ENCODE measurements around the gene BLMH. TPM values are rescaled to one million over a fixed set of nuclear protein-coding genes. Genes with fewer than 3 reads are reported as not detected.

BLMH gene
- total and polyA plus RNA-seq, 2 donors (not counting 1 experiment from before 2014, with no cell fraction given): 5.9 to 25.9 TPM

DNA sequence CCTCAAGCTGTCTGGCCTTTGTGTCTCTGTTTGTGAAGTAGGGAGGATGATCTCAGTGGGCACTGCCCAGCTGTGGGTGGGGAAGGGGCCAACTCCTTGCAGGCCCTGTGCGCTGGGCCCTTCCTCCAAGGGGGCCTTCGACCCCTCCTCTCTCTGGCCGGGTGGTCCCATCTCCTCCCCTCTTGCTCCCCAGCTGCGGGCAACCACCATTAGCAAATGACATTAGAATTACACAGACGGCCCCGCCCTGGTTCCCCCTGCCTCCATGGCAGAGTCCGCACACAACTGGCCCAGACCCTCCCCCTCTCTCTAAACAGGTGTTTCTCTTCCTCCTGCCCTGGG, 53.8 kb downstream of the BLMH start:
- H3K4me3 Mint-ChIP-seq: no peak overlapping the region
- Histone ChIP-seq H3K9me3 (ENCODE audit: control extremely low read depth in 1 of 3, control insufficient read depth in 2 of 3, insufficient read depth in 1 of 3, low read length in 2 of 3) (peaks cover 0 to 4% (median 0%) of the 10 kb centered on the region in 3 donors), H4K20me1 (ENCODE audit: control insufficient read depth, insufficient read depth, low read length, poor library complexity, severe bottlenecking) (no peaks in the 10 kb centered on the region), H3K27me3 (replicated peaks in 1 of 4; ENCODE audit: control extremely low read depth in 1 of 4, control insufficient read depth in 3 of 4, insufficient read depth in 4 of 4, low read length in 3 of 4) (peaks cover 0 to 50% (median 20%) of the 10 kb centered on the region in 4 experiments), H3K4me1 (ENCODE audit: control insufficient read depth in 2 of 2, insufficient read depth in 2 of 2, low read length in 2 of 2) (peaks cover 28 to 35% of the 10 kb centered on the region in 2 donors), H3K79me2 (ENCODE audit: control insufficient read depth, insufficient read depth, low read length) (no peaks in the 10 kb centered on the region), H3K4me2 (replicated peaks; ENCODE audit: low read depth, low read length, poor library complexity, severe bottlenecking) (no peak overlapping the region), H3K27ac (ENCODE audit: low read length in 2 of 2) (no peak overlapping the region), H2AFZ (ENCODE audit: insufficient read depth, low read depth, low read length, poor library complexity, severe bottlenecking) (no peak overlapping the region), H3K4me3 (ENCODE audit: control extremely low read depth in 1 of 5, extremely low read depth in 1 of 5, insufficient read depth in 1 of 5, low read depth in 2 of 5, low read length in 4 of 5) (no peak overlapping the region), H3K9ac (ENCODE audit: low read length) (no peak overlapping the region), H3K36me3 (replicated peaks in 1 of 2; ENCODE audit: control extremely low read depth in 1 of 2, control insufficient read depth in 1 of 2, extremely low read depth in 1 of 2, insufficient read depth in 2 of 2, low read length in 1 of 2) (no peaks in the 10 kb centered on the region)
- peaks cover 24% of the 10 kb centered on the region for H3K4me1 Mint-ChIP-seq
- ChIA-PET CTCF (interaction anchor here (0.7 to 1.5 kb wide), 2 partner anchors 113 to 136 kb away, joined by 3 to 6 read pairs; no protein-coding TSS in a partner anchor), POLR2A (no interaction called here)
- no peak for ATAC-seq (ENCODE audit: low read depth)
- peak overlapping the region; percentile 53 for H3K27ac Mint-ChIP-seq
- peaks cover 59% of the 10 kb centered on the region for H3K27me3 Mint-ChIP-seq
- no peak for DNase-seq
- 31% methylated on average over 7 of the region's 7 CpGs for WGBS (ENCODE audit: insufficient coverage)
- no peaks in the 10 kb centered on the region for H3K9me3 Mint-ChIP-seq (ENCODE audit: insufficient read depth)
- TF ChIP-seq, protein P1, sequence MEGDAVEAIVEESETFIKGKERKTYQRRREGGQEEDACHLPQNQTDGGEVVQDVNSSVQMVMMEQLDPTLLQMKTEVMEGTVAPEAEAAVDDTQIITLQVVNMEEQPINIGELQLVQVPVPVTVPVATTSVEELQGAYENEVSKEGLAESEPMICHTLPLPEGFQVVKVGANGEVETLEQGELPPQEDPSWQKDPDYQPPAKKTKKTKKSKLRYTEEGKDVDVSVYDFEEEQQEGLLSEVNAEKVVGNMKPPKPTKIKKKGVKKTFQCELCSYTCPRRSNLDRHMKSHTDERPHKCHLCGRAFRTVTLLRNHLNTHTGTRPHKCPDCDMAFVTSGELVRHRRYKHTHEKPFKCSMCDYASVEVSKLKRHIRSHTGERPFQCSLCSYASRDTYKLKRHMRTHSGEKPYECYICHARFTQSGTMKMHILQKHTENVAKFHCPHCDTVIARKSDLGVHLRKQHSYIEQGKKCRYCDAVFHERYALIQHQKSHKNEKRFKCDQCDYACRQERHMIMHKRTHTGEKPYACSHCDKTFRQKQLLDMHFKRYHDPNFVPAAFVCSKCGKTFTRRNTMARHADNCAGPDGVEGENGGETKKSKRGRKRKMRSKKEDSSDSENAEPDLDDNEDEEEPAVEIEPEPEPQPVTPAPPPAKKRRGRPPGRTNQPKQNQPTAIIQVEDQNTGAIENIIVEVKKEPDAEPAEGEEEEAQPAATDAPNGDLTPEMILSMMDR (IDR thresholded peaks at IDR 0.05): no peak
- TF ChIP-seq EZH2 (IDR thresholded peaks at IDR 0.05; ENCODE audit: borderline replicate concordance, insufficient read depth, low read depth, low read length, poor library complexity, severe bottlenecking): no peak
- intact Hi-C loops (cut with micrococcal nuclease): no loop called here

DNA sequence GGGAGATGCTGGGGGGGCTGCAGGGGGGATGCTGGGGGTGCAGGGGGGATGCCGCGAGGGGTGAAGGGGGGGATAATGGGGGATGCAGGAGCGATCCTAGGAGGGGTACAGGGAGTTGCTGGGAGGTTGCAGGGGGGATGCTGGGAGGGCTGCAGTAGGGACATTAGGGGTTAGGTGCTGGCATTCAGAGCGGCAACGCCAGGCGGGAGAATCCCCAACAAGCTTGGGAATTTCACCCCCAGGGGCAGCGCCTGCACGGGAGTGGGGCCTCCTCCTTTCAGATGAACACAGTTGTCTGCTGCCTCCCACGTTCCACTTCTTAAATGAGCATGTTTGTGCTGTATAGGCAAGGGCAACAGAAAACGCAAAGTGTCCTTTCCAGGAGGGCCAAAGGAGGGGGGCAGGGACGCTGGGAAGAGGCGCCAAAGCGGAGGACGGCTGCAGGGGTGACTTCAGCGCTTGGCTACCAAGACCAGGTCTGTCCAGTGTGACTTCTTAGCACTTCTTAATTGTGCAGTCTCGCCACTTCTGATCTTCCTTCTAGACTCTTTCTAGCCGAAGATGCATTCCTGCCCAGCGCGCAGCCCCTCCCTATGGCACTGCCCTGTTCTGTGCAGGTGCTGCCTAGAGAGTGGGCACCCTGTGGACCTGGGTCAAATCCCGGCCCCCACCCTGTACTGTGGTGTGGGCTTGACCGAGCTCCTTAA, 54.3 kb downstream of the BLMH start:
- Histone ChIP-seq H3K9me3 (ENCODE audit: control extremely low read depth in 1 of 3, control insufficient read depth in 2 of 3, insufficient read depth in 1 of 3, low read length in 2 of 3) (peaks cover 0 to 4% (median 0%) of the 10 kb centered on the region in 3 donors), H3K27ac (ENCODE audit: low read length in 2 of 2) (no peak overlapping the region), H3K4me3 (ENCODE audit: control extremely low read depth in 1 of 5, extremely low read depth in 1 of 5, insufficient read depth in 1 of 5, low read depth in 2 of 5, low read length in 4 of 5) (no peak overlapping the region), H3K4me2 (replicated peaks; ENCODE audit: low read depth, low read length, poor library complexity, severe bottlenecking) (no peak overlapping the region), H4K20me1 (ENCODE audit: control insufficient read depth, insufficient read depth, low read length, poor library complexity, severe bottlenecking) (no peaks in the 10 kb centered on the region), H3K79me2 (ENCODE audit: control insufficient read depth, insufficient read depth, low read length) (no peaks in the 10 kb centered on the region), H3K27me3 (replicated peaks in 1 of 4; ENCODE audit: control extremely low read depth in 1 of 4, control insufficient read depth in 3 of 4, insufficient read depth in 4 of 4, low read length in 3 of 4) (peaks cover 0 to 53% (median 21%) of the 10 kb centered on the region in 4 experiments), H3K9ac (ENCODE audit: low read length) (no peak overlapping the region), H3K4me1 (ENCODE audit: control insufficient read depth in 2 of 2, insufficient read depth in 2 of 2, low read length in 2 of 2) (peaks cover 28 to 35% of the 10 kb centered on the region in 2 donors), H2AFZ (ENCODE audit: insufficient read depth, low read depth, low read length, poor library complexity, severe bottlenecking) (no peak overlapping the region), H3K36me3 (replicated peaks in 1 of 2; ENCODE audit: control extremely low read depth in 1 of 2, control insufficient read depth in 1 of 2, extremely low read depth in 1 of 2, insufficient read depth in 2 of 2, low read length in 1 of 2) (no peaks in the 10 kb centered on the region)
- Mint-ChIP-seq H3K4me3 (no peak overlapping the region), H3K9me3 (ENCODE audit: insufficient read depth) (no peaks in the 10 kb centered on the region), H3K4me1 (peaks cover 24% of the 10 kb centered on the region), H3K27me3 (peaks cover 63% of the 10 kb centered on the region), H3K27ac (no peak overlapping the region)
- no peak for ATAC-seq (ENCODE audit: low read depth)
- POLR2A ChIA-PET: no interaction called here
- DNase-seq: peak; percentile 5
- no peak for TF ChIP-seq EZH2 (IDR thresholded peaks at IDR 0.05; ENCODE audit: borderline replicate concordance, insufficient read depth, low read depth, low read length, poor library complexity, severe bottlenecking)
- TF ChIP-seq, protein P1 (IDR thresholded peaks at IDR 0.05): no peak
- intact Hi-C loops (cut with micrococcal nuclease): no loop called here
- WGBS (ENCODE audit: insufficient coverage): 27% methylated on average over 15 of the region's 21 CpGs
- CTCF ChIA-PET: interaction anchor here (0.7 to 1.9 kb wide), 3 partner anchors 112 to 135 kb away, joined by 3 to 20 read pairs (median 6); no protein-coding TSS in a partner anchor

Data from B cell (primary cell).